Fibroblast of mammary gland (primary cell): ENCODE data around the gene TRIM69.
"Not testable (repeated sequence)": the region's sequence is repeated elsewhere in the genome, so short reads cannot be mapped to it uniquely, and the experiment has no call there.

Experiments used
- DNase-seq: peaks from one replicate; pipeline ENCODE4 v3.0.0-alpha.2; 2010; ENCODE audit warnings: low read depth
- H3K4me3 ChIP-seq: 2 replicates; pipeline ENCODE4 v1.5.1; 2011; ENCODE audit warnings: low read depth, mild to moderate bottlenecking, low read length, moderate library complexity; ENCODE audit not compliant: control insufficient read depth
- CTCF ChIP-seq: conservative IDR thresholded peaks from 2 replicates; pipeline ENCODE4 v1.5.1; 2011; ENCODE audit warnings: low read depth, low read length, inconsistent platforms; ENCODE audit not compliant: control insufficient read depth, insufficient read depth

TRIM69 gene

GRCh38 chr15:44736181-44736765 lies at the start of gene TRIM69:
Gene TRIM69 (plus strand): TSS chr15:44736528. CDS start chr15:44736705, 177 bp downstream.
- no peak for DNase-seq
- TF ChIP-seq CTCF: no peak
- H3K4me3 ChIP-seq: no peak within 1 kb of the TSS

GRCh38 chr15:44689318-44689717 lies 47.0 kb upstream of the TRIM69 start:
- not testable (repeated sequence) for DNase-seq, H3K4me3 ChIP-seq

- not testable (repeated sequence) for DNase-seq, H3K4me3 ChIP-seq
These were observed 46.1 kb upstream of the TRIM69 start for GRCh38 chr15:44690245-44690644.

- TF ChIP-seq CTCF: no peak
- DNase-seq: no peak
- no peak overlapping the region for H3K4me3 ChIP-seq
These were observed 43.7 kb upstream of the TRIM69 start for GRCh38 chr15:44692659-44693058.

- H3K4me3 ChIP-seq: no peak overlapping the region
- no peak for TF ChIP-seq CTCF
- DNase-seq: no peak
These were observed 41.9 kb upstream of the TRIM69 start for GRCh38 chr15:44694416-44694815.

- no peak for TF ChIP-seq CTCF
- no peak for DNase-seq
- H3K4me3 ChIP-seq: no peak overlapping the region
These were observed 41.0 kb upstream of the TRIM69 start for GRCh38 chr15:44695294-44695693.

GRCh38 chr15:44697014-44697413 lies 39.3 kb upstream of the TRIM69 start:
- no peak overlapping the region for H3K4me3 ChIP-seq
- TF ChIP-seq CTCF: no peak
- no peak for DNase-seq

GRCh38 chr15:44698641-44699040 lies 37.7 kb upstream of the TRIM69 start:
- no peak for DNase-seq
- no peak for TF ChIP-seq CTCF
- H3K4me3 ChIP-seq: no peak overlapping the region

- not testable (repeated sequence) for DNase-seq, H3K4me3 ChIP-seq
These were observed 35.7 kb upstream of the TRIM69 start for GRCh38 chr15:44700676-44701075.
